ENCODE data around the gene DLX5. TPM values are rescaled to one million over a fixed set of nuclear protein-coding genes. Genes with fewer than 3 reads are reported as not detected.
A peak's percentile ranks its signal among the peaks of the same experiment; 100 is the strongest.

Gene DLX5
- total and polyA plus RNA-seq, 2 donors (not counting 1 experiment from before 2014, with no cell fraction given) = not detected

DNA sequence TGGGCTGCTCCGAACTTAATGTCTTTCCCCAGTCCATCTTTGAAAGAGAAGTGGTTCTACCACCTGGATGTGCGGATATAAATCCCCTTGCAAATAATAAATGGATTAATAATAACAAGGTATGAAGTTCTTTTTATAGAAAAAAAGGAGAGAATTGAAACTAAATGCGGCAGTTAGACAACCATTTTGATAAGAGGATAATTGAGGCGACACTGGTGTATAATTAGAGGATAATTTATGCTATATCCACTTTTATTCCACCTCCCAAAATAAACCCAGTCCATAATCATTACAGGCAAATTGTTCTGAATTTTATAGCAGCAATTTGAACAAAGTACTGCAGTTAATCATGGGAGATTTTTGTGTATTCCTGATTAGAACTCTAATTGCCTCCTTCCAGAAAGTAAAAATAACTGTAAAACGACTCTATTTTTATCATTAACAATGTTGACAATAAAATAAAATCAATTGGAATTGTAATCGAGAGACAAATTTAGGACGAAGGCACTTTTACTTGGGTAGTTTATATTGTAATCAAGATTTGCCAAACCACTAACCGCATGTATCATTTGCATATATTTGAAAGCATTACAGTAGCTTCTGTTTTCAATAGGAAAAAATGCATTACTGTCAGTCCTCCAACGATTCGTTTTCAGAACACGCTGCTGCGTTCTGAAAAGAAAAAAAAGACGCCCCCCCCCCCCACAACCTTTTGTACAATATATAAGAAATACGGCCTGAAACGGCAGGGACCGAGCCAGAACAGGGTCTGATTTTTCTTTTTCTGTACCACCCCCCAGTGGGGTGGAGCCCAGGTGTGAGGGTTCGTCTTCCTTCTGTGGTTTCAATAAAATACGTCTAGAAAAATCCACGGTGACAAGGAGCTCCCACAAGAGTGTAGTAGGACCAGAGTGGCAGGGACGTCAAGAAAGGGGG lies 20.1 kb downstream of the DLX5 start:
- intact Hi-C loops (cut with micrococcal nuclease) = no loop called here
- Histone ChIP-seq H3K36me3 (replicated peaks in 1 of 2; ENCODE audit: control extremely low read depth in 1 of 2, control insufficient read depth in 1 of 2, extremely low read depth in 1 of 2, insufficient read depth in 2 of 2, low read length in 1 of 2) (no peaks in the 10 kb centered on the region), H3K4me1 (ENCODE audit: control insufficient read depth in 2 of 2, insufficient read depth in 2 of 2, low read length in 2 of 2) (peaks cover 16 to 26% of the 10 kb centered on the region in 2 donors), H3K27me3 (replicated peaks in 1 of 4; ENCODE audit: control extremely low read depth in 1 of 4, control insufficient read depth in 3 of 4, insufficient read depth in 4 of 4, low read length in 3 of 4) (peaks cover 2 to 88% (median 69%) of the 10 kb centered on the region in 4 experiments), H3K4me3 (ENCODE audit: control extremely low read depth in 1 of 5, extremely low read depth in 1 of 5, insufficient read depth in 1 of 5, low read depth in 2 of 5, low read length in 4 of 5) (peak overlapping the region in 1 of 5 experiments; percentile 24), H3K4me2 (replicated peaks; ENCODE audit: low read depth, low read length, poor library complexity, severe bottlenecking) (peak overlapping the region; percentile 70), H3K79me2 (ENCODE audit: control insufficient read depth, insufficient read depth, low read length) (no peaks in the 10 kb centered on the region), H3K9ac (ENCODE audit: low read length) (no peak overlapping the region), H3K9me3 (ENCODE audit: control extremely low read depth in 1 of 3, control insufficient read depth in 2 of 3, insufficient read depth in 1 of 3, low read length in 2 of 3) (peaks cover 0 to 39% (median 2%) of the 10 kb centered on the region in 3 donors), H2AFZ (ENCODE audit: insufficient read depth, low read depth, low read length, poor library complexity, severe bottlenecking) (no peak overlapping the region), H4K20me1 (ENCODE audit: control insufficient read depth, insufficient read depth, low read length, poor library complexity, severe bottlenecking) (no peaks in the 10 kb centered on the region), H3K27ac (ENCODE audit: low read length in 2 of 2) (no peak overlapping the region)
- DNase-seq (no peak), ATAC-seq (ENCODE audit: low read depth) (no peak)
- H3K27ac Mint-ChIP-seq = no peak overlapping the region
- H3K4me3 Mint-ChIP-seq = peak overlapping the region; percentile 64
- ChIA-PET POLR2A (no interaction called here), CTCF (no interaction called here)
- TF ChIP-seq, protein P1, sequence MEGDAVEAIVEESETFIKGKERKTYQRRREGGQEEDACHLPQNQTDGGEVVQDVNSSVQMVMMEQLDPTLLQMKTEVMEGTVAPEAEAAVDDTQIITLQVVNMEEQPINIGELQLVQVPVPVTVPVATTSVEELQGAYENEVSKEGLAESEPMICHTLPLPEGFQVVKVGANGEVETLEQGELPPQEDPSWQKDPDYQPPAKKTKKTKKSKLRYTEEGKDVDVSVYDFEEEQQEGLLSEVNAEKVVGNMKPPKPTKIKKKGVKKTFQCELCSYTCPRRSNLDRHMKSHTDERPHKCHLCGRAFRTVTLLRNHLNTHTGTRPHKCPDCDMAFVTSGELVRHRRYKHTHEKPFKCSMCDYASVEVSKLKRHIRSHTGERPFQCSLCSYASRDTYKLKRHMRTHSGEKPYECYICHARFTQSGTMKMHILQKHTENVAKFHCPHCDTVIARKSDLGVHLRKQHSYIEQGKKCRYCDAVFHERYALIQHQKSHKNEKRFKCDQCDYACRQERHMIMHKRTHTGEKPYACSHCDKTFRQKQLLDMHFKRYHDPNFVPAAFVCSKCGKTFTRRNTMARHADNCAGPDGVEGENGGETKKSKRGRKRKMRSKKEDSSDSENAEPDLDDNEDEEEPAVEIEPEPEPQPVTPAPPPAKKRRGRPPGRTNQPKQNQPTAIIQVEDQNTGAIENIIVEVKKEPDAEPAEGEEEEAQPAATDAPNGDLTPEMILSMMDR (IDR thresholded peaks at IDR 0.05) = no peak
- no peak for TF ChIP-seq EZH2 (IDR thresholded peaks at IDR 0.05; ENCODE audit: borderline replicate concordance, insufficient read depth, low read depth, low read length, poor library complexity, severe bottlenecking)
- H3K4me1 Mint-ChIP-seq = peaks cover 15% of the 10 kb centered on the region
- H3K27me3 Mint-ChIP-seq = peaks cover 76% of the 10 kb centered on the region
- 3% methylated on average over 4 of the region's 20 CpGs for WGBS (ENCODE audit: insufficient coverage)
- no peaks in the 10 kb centered on the region for H3K9me3 Mint-ChIP-seq (ENCODE audit: insufficient read depth)
